Activated T-helper 1 cell treated with anti-CD3 and anti-CD28 coated beads, Interleukin-2, amount 50 U/mL, for 16 hours (primary cell): ENCODE measurements around the gene KCNH1.
"Not testable (repeated sequence)": the region's sequence is repeated elsewhere in the genome, so short reads cannot be mapped to it uniquely, and the experiment has no call there.

ENCODE experiments used
- DNase-seq, 2 donors: peaks; one replicate each; pipeline ENCODE4 v3.0.0-alpha.2; 2020; ENCODE audit warnings: low read depth in 1 of 2, low spot score in 1 of 2

The KCNH1 gene

DNA sequence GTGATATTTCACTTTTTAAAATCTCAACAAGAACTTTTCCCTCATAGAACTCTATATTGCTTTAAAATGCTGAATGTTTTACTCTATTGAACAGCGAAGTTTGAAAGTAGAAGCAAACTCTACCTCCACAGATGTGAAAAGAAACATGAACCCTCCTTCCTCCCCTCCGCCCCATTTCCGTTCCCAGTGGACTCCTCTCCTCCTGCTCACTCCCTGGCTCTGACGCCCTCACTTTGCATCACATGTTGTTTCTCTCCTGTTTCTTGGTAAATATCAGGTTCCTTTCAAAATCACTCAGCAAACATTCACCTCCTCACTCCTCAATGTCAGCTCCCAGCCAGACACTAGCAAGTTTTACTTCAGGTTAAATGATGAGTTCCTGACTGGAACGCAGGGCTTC is 34.6 kb downstream of the KCNH1 start:
- no peak for DNase-seq

DNA sequence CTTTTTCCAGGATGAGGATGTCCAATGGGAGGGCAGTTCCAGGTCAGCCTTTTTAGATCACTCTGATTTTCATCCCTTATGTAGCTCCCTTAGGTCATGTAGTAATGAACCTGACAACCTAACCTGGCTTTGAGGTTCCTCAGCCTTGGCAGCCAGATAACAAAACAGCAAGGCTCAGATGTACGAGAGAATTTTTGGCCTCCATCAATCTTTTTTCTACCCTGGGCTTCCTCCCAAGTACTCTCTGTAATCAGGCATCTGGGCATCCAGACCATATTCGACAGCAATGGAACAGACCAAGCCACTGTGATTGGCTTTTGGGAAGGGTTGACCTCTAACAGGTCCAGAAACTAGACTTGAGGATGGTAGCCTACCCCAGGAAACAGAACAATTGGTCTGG is 38.6 kb downstream of the KCNH1 start:
- DNase-seq: no peak

- DNase-seq: no peak
Measured at GRCh38 chr1:211092955-211093354, 41.0 kb downstream of the KCNH1 start.

DNA sequence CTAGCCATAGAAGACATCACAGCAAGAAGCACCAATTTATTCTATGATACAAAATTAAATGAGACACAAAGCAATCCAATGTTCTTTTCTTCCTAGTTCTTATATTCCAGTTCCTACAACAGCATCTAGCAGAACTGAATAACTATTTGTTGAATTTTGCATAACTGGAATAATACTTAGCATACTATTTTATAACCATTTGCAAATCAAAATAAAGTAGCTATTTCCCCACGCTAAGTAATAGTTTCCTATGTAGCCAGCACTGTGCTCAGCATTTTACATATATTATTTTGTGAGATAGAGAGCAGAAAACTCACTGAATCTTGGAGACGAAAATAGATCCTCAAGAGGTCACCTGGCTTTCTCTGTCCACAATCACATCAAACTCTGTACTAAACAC is 42.1 kb downstream of the KCNH1 start:
- DNase-seq: no peak

GRCh38 chr1:211089536-211089935 is 44.4 kb downstream of the KCNH1 start:
- no peak for DNase-seq

DNA sequence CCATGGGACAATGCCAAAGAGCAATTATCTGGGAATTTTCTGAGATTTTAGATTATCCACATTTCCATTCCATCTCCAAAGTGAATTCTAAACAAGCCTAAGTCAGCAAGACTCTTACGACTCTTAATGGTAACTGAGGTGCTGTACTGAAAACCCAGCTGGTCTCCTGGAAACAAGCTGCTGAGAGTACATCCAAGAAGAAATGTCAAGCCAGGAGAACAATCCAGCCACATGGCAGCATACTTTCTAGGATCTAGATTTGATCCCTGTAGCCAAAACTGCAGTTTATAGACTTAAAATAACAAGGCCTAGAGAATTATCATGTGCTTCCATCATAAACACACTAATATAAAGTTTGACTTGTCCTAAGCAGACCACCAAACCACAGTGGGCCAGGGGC is 45.8 kb downstream of the KCNH1 start:
- no peak for DNase-seq

DNA sequence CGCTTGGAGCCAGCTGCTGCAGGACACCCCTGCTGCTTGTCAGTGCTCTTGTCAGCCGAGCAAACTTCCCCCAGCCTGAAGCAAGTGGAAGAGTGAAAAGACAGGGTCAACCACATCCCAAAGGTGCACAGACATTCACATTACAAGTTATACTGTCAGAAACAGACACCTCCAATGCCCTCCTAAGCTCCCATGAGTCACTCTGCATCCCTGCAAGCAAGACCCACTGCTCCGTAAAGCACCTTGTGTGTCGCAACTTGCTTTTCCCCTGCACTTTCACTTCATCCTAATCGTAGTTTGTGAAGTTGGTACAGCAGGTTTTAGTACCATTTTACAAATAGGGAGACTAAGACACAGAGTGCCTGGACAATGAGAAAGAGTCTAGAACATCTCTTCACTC is 51.1 kb downstream of the KCNH1 start:
- no peak for DNase-seq

DNA sequence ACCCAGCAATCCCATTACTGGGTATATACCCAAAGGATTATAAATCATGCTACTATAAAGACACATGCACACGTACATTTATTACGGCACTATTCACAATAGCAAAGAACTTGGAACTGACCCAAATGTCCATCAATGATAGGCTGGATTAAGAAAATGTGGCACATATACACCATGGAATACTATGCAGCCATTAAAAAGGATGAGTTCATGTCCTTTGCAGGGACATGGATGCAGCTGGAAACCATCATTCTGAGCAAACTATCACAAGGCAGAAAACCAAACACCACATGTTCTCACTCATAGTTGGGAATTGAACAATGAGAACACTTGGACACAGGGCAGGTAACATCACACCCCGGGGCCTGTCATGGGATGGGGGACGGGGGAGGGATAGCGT is 52.5 kb downstream of the KCNH1 start:
- not testable (repeated sequence) for DNase-seq

GRCh38 chr1:211068976-211069375 is 65.0 kb downstream of the KCNH1 start:
- DNase-seq: no peak

GRCh38 chr1:211066781-211067384 is 67.1 kb downstream of the KCNH1 start:
- no peak for DNase-seq

GRCh38 chr1:211041838-211042237 is 92.1 kb downstream of the KCNH1 start:
- DNase-seq: not testable (repeated sequence)

DNA sequence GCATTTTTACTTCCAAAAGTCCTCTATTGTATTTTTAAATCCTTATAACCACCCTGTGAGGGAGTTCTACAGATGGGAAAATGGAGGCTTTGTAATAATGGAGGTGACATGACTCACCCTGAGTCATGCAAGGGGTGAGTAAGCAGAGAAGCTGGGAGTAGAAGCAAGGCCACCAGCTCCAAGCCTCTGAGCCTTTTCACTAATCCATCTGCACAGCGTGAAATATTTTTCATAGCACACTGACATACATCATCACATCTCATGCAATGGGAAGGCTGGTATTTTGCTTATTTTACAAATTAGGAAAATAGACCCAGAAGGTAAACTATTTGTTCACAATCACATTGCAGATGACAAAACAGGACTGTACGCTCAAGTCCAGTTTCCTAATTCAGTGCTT is 96.9 kb downstream of the KCNH1 start:
- no peak for DNase-seq

DNA sequence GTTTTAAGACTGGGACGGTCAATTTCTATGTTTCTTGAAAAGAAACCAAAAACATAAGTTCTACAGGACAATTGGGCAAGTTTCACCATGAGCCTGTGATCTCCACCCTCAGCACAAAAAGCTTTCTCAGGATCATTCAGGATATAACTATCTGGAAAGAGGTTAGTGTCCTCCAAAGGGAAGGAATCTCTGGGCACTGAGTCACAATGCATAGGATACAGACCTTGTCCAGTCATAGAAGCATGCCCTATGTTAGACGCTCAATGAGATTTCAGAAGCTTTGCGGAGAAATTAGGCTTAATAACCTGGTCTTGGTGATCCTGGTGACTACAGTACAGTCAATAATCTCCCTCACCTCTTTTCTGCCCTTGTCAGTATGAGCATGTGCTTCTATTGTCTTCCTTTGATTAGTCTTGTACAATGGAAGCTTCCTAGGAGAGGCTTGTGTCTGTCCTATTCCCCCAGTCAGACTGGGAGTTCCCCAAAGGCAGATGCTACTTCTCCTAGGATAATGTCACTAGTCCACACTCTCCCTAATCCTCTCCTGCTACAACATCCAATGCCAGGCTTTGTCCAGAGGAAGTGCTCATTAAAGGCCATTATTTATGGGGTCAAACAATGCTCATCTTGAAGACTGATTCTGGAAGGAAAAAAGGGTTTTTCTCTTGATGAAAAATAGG is 97.4 kb downstream of the KCNH1 start:
- no peak for DNase-seq

GRCh38 chr1:211035821-211036380 is 98.0 kb downstream of the KCNH1 start:
- DNase-seq: no peak

DNA sequence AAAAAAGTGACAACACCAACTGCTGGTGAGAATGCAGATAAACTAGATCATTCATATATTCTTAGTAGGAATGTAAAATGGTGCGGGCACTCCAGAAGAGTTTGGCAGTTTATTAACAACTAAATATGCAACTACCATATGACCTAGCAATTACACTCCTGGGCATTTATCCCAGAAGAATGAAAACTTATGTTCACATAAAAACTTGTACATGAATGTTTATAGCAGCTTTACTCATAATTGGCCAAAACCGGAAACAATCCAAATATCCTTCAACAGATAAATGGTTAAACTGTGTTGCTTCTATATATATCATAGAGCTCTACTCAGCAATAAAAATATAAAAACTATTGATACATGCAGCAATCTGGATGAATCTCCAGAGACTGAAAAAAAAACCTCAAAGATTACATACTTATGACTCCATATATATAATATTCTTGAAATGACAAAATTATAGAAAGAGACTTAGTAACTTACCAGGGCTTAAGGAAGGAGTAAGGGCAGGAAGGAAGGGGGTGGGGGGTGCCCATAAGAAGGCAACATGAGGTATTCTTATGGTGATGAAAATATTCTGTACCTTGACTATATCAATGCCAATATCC is 99.9 kb downstream of the KCNH1 start:
- no peak for DNase-seq

GRCh38 chr1:211024901-211025300 is 109.0 kb downstream of the KCNH1 start:
- no peak for DNase-seq

DNA sequence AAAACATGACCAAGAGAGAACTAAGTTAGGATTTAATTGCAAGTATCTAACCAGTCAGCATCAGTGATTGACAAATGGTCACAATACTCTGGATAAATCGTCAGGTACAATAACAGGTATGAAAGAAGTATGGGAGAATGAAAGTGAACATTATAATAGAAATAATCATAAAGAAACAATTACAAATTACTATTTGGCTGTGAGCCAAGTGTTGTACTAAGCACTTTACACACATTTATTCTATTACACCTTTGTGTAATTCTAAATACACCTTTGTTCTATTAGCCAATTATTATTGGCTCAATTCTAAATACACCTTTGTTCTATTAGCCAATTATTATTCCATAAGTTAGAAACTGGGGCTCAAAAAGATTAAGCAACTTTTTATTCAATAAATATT is 114.7 kb downstream of the KCNH1 start:
- no peak for DNase-seq

DNA sequence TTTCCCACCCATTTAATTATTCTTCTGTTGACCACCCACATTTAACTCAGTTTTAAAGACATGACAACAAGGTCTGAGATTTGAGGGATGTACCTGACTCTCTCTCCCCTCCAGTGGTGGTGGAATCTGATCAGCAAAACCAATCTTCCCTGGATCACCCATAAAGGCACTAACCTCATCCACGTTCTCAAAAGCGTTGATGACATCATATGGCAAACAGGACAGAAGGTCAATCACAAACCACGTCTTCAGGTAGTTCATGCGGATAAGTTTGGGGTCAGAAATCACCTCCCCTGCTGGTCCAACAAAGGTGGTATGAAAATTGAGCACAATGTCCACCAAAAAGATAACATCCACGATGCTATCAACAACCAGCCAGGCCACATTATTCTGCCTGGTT is 115.3 kb downstream of the KCNH1 start:
- DNase-seq: no peak

GRCh38 chr1:211017075-211017718 is 116.8 kb downstream of the KCNH1 start:
- DNase-seq: no peak

DNA sequence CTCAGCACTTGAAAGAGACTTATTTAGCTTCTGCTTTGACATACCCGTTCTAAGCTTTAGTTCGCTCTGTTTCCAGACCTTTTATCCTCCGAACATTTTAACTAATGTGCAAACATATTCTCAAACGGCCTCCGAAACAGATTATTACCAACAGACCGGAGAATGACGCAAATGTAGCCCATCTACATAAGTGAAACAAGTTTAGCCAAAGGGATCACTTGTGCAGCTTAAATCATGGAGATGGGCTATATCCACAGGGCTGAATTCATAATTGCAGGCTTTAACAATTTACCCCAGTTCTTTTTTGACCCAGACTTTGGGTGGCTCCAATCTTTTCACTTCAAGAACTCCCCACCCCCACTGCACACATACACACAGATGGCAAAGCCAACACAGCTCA is 119.7 kb downstream of the KCNH1 start:
- no peak for DNase-seq

DNA sequence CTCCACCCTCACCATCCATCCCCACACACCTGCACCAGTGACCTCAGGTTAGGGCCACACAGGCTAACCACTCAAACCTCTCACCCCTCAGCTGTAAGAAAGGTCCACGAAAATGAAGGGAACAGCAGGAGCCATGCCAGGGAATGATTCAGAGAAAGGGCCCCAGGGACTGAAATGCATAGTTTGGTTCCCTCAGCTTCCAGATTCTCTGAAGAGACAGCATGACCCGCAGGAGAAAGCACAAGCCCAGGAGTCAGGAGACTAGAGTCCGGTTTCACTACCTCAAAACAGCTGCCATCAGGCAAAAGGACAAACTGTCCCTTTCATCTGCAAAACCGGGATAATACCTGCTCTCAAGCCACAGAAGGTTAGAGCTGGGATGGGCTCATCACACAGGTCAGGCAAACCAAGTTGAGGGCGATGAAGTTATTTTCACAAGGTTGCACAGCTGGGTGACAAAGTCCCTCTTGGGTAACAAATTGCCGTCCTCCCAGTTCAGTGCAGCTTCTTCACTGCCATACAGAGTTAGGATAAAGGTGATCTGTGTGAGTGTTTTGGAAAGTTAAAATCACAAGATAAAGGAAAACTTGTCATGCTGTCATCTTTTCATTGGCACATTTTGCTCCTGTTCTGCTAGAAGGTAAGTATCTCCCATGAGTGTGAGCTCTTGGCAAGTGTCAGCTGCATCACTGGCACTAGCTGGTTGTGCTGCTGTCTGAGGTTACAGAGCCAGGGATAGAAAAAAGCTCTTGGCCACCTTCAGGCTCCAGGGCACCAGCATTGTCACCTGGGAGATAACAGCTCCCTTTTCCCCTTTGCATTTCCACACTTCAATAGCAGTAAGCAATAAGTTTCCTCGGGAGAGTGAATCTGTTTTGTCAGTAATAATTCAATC is 120.4 kb downstream of the KCNH1 start:
- no peak for DNase-seq
